ENCODE measurements around the gene SIK2.

Gene SIK2

DNA sequence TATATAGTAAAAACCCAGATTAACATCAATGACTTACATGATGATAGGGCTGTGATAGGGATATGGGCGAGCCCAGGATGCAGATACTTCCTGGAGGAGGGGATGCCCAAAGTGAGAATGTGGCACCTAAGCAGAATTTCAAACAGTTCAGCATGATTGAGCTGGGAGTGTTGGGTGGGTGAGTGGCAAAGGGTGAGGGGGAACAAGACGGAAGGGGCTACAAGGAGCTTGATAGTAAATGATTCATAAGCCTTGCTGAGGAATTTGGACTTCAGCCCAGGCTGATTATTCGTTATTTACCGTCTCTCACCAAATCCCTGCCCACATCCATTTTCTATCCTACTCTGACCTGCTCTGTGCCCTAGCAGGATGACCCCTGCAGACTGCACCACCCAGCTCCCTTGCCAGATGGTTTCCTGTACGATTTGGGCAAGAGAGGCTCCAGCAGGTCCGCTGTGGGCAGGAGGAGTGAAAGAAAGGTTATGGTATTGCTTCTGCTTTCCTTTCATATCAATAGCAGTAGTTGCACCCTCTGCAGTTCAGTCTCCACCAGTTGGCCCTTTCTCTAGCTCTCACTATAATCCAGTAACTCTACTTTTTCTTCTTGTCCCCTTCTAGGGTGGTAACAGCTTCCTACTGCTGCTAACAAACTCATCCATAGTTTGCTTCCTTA, 30.3 kb upstream of the SIK2 start:
- peaks cover 3% of the 10 kb centered on the region for H3K4me1 Mint-ChIP-seq (ENCODE audit: low read depth)
- H3K36me3 Mint-ChIP-seq (ENCODE audit: low read depth) = no peaks in the 10 kb centered on the region
- DNase-seq (ENCODE audit: low spot score) = no peak
- peaks cover 9% of the 10 kb centered on the region for H3K27me3 Mint-ChIP-seq (ENCODE audit: low read depth)
- no peaks in the 10 kb centered on the region for H3K9me3 Mint-ChIP-seq
- H3K4me3 Mint-ChIP-seq = no peak overlapping the region
- no peak overlapping the region for H3K27ac Mint-ChIP-seq

DNA sequence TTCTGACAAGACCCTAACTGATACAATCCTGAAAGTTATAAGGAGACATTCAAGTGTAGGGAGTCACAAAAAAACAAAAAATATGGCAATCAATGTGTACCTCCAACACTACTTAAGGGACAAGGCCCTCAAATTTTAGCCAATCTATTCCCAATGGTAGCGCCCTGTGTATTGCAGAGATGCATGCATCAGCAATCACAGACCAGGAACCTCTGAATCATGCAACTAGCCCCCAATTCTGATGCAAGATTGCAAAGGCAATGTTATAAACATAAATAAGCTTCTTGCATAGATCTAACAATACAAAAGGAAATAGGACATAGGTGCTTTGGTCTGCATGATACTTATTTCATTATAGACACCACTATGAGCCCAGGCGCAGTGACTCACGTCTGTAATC, 29.7 kb upstream of the SIK2 start:
- peaks cover 11% of the 10 kb centered on the region for H3K27me3 Mint-ChIP-seq (ENCODE audit: low read depth)
- H3K27ac Mint-ChIP-seq = no peak overlapping the region
- no peak for DNase-seq (ENCODE audit: low spot score)
- peaks cover 3% of the 10 kb centered on the region for H3K4me1 Mint-ChIP-seq (ENCODE audit: low read depth)
- no peak overlapping the region for H3K4me3 Mint-ChIP-seq
- no peaks in the 10 kb centered on the region for H3K9me3 Mint-ChIP-seq
- H3K36me3 Mint-ChIP-seq (ENCODE audit: low read depth) = no peaks in the 10 kb centered on the region

DNA sequence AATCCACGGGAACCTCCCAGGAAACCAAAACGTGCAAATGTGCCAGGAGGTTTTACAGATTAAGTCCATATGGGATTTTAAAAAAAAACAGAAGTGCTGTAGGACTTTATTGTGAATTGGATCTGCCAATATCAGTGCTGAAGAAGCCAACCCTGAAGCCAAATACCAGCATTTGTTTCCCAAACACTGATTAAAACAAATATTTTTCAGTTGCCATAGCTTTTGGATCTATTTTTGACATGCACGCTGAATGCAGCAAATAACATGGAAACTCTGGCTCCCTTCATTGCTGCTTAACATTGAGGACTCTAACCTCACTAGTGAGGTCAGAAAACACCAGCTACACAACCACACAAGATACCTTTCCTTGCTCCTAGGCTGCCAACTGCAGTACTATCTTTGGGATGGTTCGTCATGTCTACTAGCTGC, 28.4 kb upstream of the SIK2 start:
- no peaks in the 10 kb centered on the region for H3K36me3 Mint-ChIP-seq (ENCODE audit: low read depth)
- no peak for DNase-seq (ENCODE audit: low spot score)
- peaks cover 3% of the 10 kb centered on the region for H3K4me1 Mint-ChIP-seq (ENCODE audit: low read depth)
- H3K27ac Mint-ChIP-seq = no peak overlapping the region
- H3K27me3 Mint-ChIP-seq (ENCODE audit: low read depth) = peaks cover 11% of the 10 kb centered on the region
- H3K9me3 Mint-ChIP-seq = no peaks in the 10 kb centered on the region
- no peak overlapping the region for H3K4me3 Mint-ChIP-seq

DNA sequence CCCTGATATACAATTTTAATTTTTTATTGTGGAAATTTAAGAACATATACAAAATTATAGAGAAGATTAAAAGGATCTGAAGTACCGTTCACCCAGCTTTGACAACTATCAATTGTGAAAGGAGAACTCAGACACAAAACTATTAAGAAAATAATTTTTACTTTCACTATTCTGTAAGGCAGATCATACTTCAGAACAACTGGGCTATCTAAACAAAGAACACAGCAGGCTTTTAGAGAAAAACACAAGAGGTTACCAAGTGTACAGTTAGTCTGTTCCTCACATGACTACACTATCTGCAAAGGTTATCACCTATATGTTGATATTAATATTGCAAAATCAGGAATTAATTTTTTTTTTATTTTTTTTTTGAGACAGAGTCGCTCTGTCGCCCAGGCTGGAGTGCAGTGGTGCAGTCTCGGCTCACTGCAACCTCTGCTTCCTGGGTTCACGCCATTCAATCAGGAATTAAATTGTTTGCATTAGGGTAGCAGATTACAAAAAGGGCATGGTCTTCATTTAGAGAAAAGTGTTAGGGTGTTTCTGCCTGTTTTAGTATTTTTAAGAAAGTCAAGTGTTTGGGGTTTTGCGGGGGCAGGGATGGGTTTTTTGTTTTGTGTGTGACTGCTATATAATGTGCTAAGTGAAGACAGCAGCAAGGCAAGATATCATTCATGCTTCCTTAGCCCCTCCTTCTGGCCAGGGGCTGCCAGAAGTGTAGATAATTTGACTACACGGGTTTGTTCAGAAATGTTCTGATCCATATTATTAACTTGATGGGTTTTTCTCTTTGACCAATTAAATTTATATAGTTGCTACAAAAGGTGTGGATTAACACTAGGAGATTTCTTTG, 27.6 kb upstream of the SIK2 start:
- peaks cover 11% of the 10 kb centered on the region for H3K27me3 Mint-ChIP-seq (ENCODE audit: low read depth)
- peak overlapping the region; percentile 21 for H3K4me3 Mint-ChIP-seq
- DNase-seq (ENCODE audit: low spot score) = no peak
- H3K4me1 Mint-ChIP-seq (ENCODE audit: low read depth) = peaks cover 3% of the 10 kb centered on the region
- no peaks in the 10 kb centered on the region for H3K36me3 Mint-ChIP-seq (ENCODE audit: low read depth)
- no peak overlapping the region for H3K27ac Mint-ChIP-seq
- no peaks in the 10 kb centered on the region for H3K9me3 Mint-ChIP-seq

DNA sequence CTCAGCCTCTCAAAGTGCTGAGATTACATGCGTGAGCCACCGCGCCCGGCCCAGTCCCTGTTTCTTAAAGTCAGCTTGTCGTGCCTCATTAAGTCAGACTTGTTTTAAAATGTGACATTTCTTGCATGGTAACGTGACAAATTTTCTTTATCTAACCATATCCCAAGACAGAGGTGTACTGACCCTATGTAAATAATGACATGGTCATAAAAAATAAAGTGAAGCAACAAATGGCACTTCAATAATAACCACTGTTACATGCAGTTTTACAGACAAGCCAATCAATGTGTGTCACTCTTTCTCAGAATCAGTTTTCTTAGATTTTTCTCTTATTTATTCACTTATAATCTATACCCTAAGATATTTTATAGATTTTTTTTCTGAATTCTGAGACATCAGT, 26.5 kb upstream of the SIK2 start:
- H3K27ac Mint-ChIP-seq = no peak overlapping the region
- H3K4me3 Mint-ChIP-seq = no peak overlapping the region
- H3K36me3 Mint-ChIP-seq (ENCODE audit: low read depth) = no peaks in the 10 kb centered on the region
- DNase-seq (ENCODE audit: low spot score) = no peak
- H3K27me3 Mint-ChIP-seq (ENCODE audit: low read depth) = peaks cover 9% of the 10 kb centered on the region
- H3K9me3 Mint-ChIP-seq = no peaks in the 10 kb centered on the region
- H3K4me1 Mint-ChIP-seq (ENCODE audit: low read depth) = peaks cover 4% of the 10 kb centered on the region

DNA sequence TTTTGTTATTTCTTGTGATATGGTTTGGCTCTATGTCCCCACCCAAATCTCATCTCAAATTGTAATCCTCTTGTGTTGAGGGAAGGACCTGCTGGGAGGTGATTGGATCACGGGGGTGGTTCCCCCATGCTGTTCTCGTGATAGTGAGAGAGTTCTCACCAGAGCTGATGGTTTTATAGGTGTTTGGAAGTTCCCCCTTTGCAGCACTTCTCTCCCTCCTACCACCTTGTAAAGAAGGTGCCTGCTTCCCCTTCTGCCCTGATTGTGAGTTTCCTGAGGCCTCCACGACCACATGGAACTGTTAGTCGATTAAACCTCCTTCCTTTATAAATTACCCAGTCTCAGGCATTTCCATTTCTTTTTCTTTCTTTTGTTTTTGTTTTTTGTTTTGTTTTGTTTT, 24.4 kb upstream of the SIK2 start:
- Mint-ChIP-seq H3K4me1 (ENCODE audit: low read depth) (peaks cover 2% of the 10 kb centered on the region), H3K4me3 (no peak overlapping the region), H3K27me3 (ENCODE audit: low read depth) (peaks cover 2% of the 10 kb centered on the region), H3K27ac (no peak overlapping the region), H3K36me3 (ENCODE audit: low read depth) (no peaks in the 10 kb centered on the region), H3K9me3 (no peaks in the 10 kb centered on the region)
- no peak for DNase-seq (ENCODE audit: low spot score)

DNA sequence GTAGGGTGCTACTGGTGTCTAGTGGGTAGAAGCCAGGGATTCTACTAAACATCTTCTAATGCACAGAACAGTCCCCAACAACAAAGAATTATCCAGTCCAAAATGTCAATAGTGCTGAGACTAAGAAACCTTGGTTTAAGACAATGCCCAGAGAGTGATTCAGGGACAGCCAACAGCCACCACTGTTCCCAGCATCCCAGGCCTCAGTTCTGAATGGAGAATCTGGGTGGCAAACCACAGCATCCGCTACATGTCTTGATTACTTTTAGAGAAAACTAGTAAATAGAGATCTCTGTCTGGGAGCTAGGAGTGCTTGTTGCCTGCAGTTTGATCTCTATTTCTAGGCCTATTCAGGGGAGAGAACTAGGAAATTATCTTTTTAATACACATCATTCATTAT, 20.9 kb upstream of the SIK2 start:
- no peaks in the 10 kb centered on the region for H3K9me3 Mint-ChIP-seq
- H3K4me3 Mint-ChIP-seq = no peak overlapping the region
- no peak for DNase-seq (ENCODE audit: low spot score)
- peaks cover 2% of the 10 kb centered on the region for H3K27me3 Mint-ChIP-seq (ENCODE audit: low read depth)
- no peak overlapping the region for H3K27ac Mint-ChIP-seq
- no peaks in the 10 kb centered on the region for H3K36me3 Mint-ChIP-seq (ENCODE audit: low read depth)
- H3K4me1 Mint-ChIP-seq (ENCODE audit: low read depth) = peaks cover 1% of the 10 kb centered on the region

DNA sequence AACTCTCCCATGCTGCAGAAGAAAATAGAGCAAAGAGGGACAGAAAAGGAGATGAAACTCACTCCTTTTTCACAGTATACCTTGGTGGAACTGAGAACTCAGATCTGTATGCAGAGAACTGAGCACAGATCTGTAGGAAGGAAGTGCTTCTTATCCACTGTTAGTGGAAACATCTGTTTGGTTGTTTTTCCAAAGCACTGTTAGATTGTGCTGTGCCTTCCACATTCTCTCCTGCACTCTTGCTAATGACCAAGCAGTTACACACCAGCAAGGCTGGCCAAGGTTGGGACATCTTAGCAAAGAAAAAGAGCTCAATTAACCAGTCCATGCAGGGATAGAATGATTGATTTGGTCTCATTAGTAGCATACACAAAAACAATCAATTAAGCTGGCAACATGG, 20.1 kb upstream of the SIK2 start:
- no peak for DNase-seq (ENCODE audit: low spot score)
- H3K4me1 Mint-ChIP-seq (ENCODE audit: low read depth) = peaks cover 1% of the 10 kb centered on the region
- H3K9me3 Mint-ChIP-seq = no peaks in the 10 kb centered on the region
- no peak overlapping the region for H3K27ac Mint-ChIP-seq
- no peaks in the 10 kb centered on the region for H3K36me3 Mint-ChIP-seq (ENCODE audit: low read depth)
- H3K27me3 Mint-ChIP-seq (ENCODE audit: low read depth) = peaks cover 2% of the 10 kb centered on the region
- H3K4me3 Mint-ChIP-seq = no peak overlapping the region

DNA sequence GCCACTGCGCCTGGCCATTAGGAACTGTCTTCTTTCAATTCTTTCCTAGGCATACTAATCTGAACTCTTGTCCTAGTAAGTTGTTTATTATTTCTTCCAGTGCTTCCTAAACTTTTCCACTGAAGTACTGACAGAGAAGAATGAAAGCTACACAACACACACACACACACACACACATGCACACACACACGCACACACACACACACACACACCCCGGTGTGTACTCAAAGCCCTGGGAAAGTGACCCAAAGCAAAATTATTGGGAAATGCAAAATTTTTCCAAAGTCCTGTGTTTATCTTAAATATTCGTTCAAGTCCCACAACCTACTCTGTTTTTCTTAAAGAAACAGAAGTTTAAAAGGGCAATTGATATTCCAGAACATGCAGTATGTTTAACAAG, 19.4 kb upstream of the SIK2 start:
- H3K4me1 Mint-ChIP-seq (ENCODE audit: low read depth) = peaks cover 1% of the 10 kb centered on the region

DNA sequence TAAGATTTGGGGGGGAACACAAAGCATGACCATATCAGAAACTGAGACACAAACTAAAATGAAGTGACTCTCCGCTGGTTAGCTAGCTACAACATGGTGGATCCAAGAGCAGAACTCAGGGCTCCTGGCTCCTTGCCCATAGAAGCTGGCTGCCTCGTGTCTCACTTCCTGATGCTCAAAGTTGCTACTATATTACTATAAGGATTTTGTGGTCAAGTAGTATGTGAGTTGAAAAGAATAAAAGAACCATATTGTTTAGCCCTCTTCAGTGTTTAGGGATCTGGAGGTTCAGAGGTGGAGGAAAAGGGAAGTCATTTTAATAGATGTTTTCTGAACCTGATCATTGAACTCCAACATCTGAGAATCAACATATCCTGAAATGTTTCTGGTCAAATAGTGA, 16.9 kb upstream of the SIK2 start:
- no peak overlapping the region for H3K27ac Mint-ChIP-seq
- DNase-seq (ENCODE audit: low spot score) = no peak
- H3K36me3 Mint-ChIP-seq (ENCODE audit: low read depth) = no peaks in the 10 kb centered on the region
- H3K9me3 Mint-ChIP-seq = no peaks in the 10 kb centered on the region
- peaks cover 1% of the 10 kb centered on the region for H3K4me1 Mint-ChIP-seq (ENCODE audit: low read depth)
- H3K27me3 Mint-ChIP-seq (ENCODE audit: low read depth) = peaks cover 10% of the 10 kb centered on the region
- H3K4me3 Mint-ChIP-seq = no peak overlapping the region

More for the DNA sequence above, 19.4 kb upstream of the SIK2 start:
- H3K36me3 Mint-ChIP-seq (ENCODE audit: low read depth) = no peaks in the 10 kb centered on the region
- no peaks in the 10 kb centered on the region for H3K9me3 Mint-ChIP-seq
- no peak overlapping the region for H3K4me3 Mint-ChIP-seq
- no peak overlapping the region for H3K27ac Mint-ChIP-seq
- no peak for DNase-seq (ENCODE audit: low spot score)
- no peaks in the 10 kb centered on the region for H3K27me3 Mint-ChIP-seq (ENCODE audit: low read depth)

DNA sequence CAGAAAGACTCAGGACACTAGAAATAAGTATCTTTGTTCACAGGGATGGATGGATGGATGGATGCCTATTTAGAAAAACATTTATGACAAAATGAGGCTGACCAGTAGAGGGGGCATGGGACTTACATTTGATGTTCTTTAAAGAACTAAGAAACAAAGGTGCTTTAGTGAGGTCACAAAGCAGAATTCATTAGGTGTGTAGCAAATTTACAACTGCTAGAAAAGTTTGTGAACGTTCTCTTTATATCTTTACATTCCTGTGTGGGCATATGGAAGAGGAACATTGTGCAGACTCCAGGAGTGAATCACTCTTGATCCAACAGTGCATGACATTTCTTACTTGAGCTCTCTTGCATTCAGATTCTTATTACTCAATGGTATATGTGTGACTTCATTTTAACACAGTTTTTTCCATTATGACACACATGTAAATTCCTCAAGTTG, 15.8 kb upstream of the SIK2 start:
- Mint-ChIP-seq H3K36me3 (ENCODE audit: low read depth) (no peaks in the 10 kb centered on the region), H3K4me1 (ENCODE audit: low read depth) (no peaks in the 10 kb centered on the region), H3K27ac (no peak overlapping the region), H3K4me3 (no peak overlapping the region), H3K27me3 (ENCODE audit: low read depth) (peaks cover 10% of the 10 kb centered on the region), H3K9me3 (no peaks in the 10 kb centered on the region)
- no peak for DNase-seq (ENCODE audit: low spot score)

DNA sequence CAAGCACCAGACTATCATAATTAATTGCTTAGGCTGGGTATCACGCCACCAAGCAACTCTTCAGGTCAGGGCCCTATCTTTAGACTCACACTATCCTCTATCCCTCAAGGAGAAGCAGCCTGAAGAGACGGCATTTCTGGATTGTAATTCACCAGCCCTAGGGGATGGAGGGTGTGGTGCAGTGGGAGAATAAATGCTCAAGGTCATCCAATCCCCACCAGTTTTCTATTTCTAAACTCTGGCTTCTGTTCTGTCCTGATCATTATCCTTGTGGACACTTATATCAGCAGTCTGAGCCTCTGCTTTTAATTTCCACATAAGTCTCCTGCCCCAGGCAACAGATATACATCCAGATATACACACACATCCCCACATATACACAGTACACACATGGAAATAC, 13.1 kb upstream of the SIK2 start:
- no peak for DNase-seq (ENCODE audit: low spot score)
- H3K27ac Mint-ChIP-seq = no peak overlapping the region
- no peak overlapping the region for H3K4me3 Mint-ChIP-seq
- H3K27me3 Mint-ChIP-seq (ENCODE audit: low read depth) = peaks cover 10% of the 10 kb centered on the region
- no peaks in the 10 kb centered on the region for H3K4me1 Mint-ChIP-seq (ENCODE audit: low read depth)
- no peaks in the 10 kb centered on the region for H3K36me3 Mint-ChIP-seq (ENCODE audit: low read depth)
- no peaks in the 10 kb centered on the region for H3K9me3 Mint-ChIP-seq

DNA sequence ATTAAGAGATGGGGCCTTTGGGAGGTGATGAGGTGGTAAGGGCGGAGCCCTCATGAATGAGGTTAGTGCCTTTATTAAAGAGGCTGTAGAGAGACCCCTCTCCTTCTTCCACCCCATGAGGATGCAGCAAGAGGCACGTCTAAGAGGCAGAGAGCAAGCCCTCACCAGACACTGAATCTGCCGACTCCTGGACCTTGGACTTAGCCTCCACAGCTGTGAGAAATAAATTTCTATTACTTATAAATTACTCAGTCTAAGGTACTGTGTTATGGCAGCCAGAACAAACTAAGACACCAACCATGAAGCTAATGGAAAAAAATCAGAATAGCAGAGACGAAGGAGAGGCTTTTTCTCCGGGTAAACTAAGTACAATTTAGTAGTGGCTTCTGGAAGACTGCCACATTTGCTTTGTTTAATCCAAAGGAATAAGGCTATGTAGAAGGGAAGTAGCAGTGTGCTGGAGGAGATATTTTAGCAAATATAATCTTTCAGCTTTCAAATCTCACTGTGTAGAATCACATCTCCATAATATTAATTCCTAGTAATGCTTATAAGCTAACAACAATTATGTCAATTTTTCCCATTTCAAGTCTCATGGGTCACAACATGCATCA, 12.3 kb upstream of the SIK2 start:
- Mint-ChIP-seq H3K27me3 (ENCODE audit: low read depth) (peaks cover 10% of the 10 kb centered on the region), H3K4me1 (ENCODE audit: low read depth) (no peaks in the 10 kb centered on the region), H3K4me3 (no peak overlapping the region), H3K9me3 (no peaks in the 10 kb centered on the region), H3K27ac (no peak overlapping the region), H3K36me3 (ENCODE audit: low read depth) (no peaks in the 10 kb centered on the region)
- DNase-seq (ENCODE audit: low spot score) = no peak

DNA sequence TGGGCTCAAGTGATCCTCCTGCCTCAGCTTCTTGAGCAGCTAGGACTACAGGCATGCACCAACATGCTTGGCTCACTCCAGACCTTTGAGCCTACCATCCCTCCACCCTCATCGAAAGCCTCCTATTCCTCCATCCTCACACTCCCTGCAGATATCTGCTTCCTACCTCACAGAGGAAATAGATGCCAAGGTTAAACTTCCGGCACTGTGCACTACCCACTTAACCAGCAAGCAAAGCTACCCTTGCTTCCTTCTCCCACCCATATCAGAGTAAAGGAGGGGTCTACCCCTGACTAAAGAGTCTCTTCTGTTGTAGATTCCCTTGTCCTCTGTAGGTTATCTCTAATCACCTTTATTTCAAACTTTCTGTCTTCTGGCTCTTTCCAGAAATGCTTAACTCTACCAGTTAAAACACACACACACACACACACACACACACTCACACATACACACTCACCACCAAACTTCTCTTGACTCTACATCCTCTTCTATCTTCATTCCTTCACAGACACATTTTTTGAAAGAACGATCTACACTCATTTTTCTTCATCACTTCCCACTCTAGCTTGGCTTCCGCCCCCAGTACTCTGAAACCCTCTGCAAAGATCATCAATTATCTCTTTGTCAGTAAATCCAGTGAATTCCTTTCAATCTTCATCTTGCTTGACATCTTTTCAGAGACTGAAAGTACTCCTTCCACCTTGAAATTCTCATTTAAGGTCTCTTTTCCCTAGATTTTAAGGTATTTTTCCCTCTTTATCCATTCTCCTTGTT, 10.9 kb upstream of the SIK2 start:
- Mint-ChIP-seq H3K27ac (no peak overlapping the region), H3K27me3 (ENCODE audit: low read depth) (peaks cover 20% of the 10 kb centered on the region), H3K4me3 (no peak overlapping the region), H3K9me3 (no peaks in the 10 kb centered on the region), H3K36me3 (ENCODE audit: low read depth) (no peaks in the 10 kb centered on the region), H3K4me1 (ENCODE audit: low read depth) (no peaks in the 10 kb centered on the region)
- no peak for DNase-seq (ENCODE audit: low spot score)

Data from T-helper 2 cell treated with Interferon-gamma antibody and Interleukin-4, amounts not matched to agents 5 μg/mL and 100 μg/mL, for 36 hours (primary cell).